ENCODE results near the gene TTLL4. TPM values are rescaled to one million over a fixed set of nuclear protein-coding genes. Genes with fewer than 3 reads are reported as not detected.

The TTLL4 gene
- polyA plus RNA-seq, 1 of the 3 experiments (the other 2 are of a cell fraction): 15.6 TPM

- Histone ChIP-seq H3K4me2 (no peak overlapping the region), H4K20me1 (ENCODE audit: insufficient read depth) (no peaks in the 10 kb centered on the region), H3K27ac (ENCODE audit: low read depth in 2 of 2, low read length in 1 of 2) (no peak overlapping the region), H3K36me3 (replicated peaks in 1 of 2; ENCODE audit: control insufficient read depth in 1 of 2, insufficient read depth in 2 of 2, low read length in 1 of 2) (peaks cover 30 to 60% of the 10 kb centered on the region in 2 experiments), H3F3A (replicated peaks; ENCODE audit: insufficient read depth) (no peaks in the 10 kb centered on the region), H3K9me3 (no peaks in the 10 kb centered on the region), H3K9me2 (no peaks in the 10 kb centered on the region), H3K79me2 (ENCODE audit: insufficient read depth) (no peaks in the 10 kb centered on the region), H3K4me3 (ENCODE audit: low read depth in 2 of 2, low read length in 1 of 2) (no peak overlapping the region), H3K4me1 (ENCODE audit: control insufficient read depth in 1 of 2, insufficient read depth in 2 of 2, low read depth in 1 of 2, low read length in 1 of 2) (no peaks in the 10 kb centered on the region), H2AFZ (ENCODE audit: low read depth) (no peak overlapping the region), H3K9ac (no peak overlapping the region), H3K27me3 (ENCODE audit: insufficient read depth) (no peaks in the 10 kb centered on the region)
- WGBS (ENCODE audit: low lambda C conversion rate): 94% methylated on average over 7 of the region's 7 CpGs
- TF ChIP-seq NFIC (IDR thresholded peaks at IDR 0.05; ENCODE audit: borderline replicate concordance): no peak
- no peak for TF ChIP-seq FOXJ3 (CRISPR knock-in tag; IDR thresholded peaks at IDR 0.05)
- TF ChIP-seq REST (IDR thresholded peaks at IDR 0.05; ENCODE audit: low read depth, low read length): no peak
- TF ChIP-seq TCF12 (IDR thresholded peaks at IDR 0.05): no peak
- no peak for TF ChIP-seq GABPA (IDR thresholded peaks at IDR 0.05; ENCODE audit: low read depth)
- TF ChIP-seq USF1 (IDR thresholded peaks at IDR 0.05; ENCODE audit: borderline replicate concordance, low read depth): no peak
- no peak for TF ChIP-seq NRF1 (IDR thresholded peaks at IDR 0.05; ENCODE audit: low read depth, low read length)
- no peak for TF ChIP-seq EP300 (IDR thresholded peaks at IDR 0.05; ENCODE audit: borderline replicate concordance in 1 of 2, low read depth in 1 of 2, low read length in 1 of 2)
- no peak for TF ChIP-seq POLR2AphosphoS5 (IDR thresholded peaks at IDR 0.05; ENCODE audit: low read depth, low read length)
- no peak for TF ChIP-seq ELF1 (IDR thresholded peaks at IDR 0.05)
- no peak for TF ChIP-seq RFX5 (IDR thresholded peaks at IDR 0.05; ENCODE audit: low read length)
- no peak for TF ChIP-seq RXRA (IDR thresholded peaks at IDR 0.05; ENCODE audit: borderline replicate concordance, low read depth)
- no peak for TF ChIP-seq GATA2 (CRISPR knock-in tag; IDR thresholded peaks at IDR 0.05)
- TF ChIP-seq MAX (IDR thresholded peaks at IDR 0.05; ENCODE audit: low read depth): no peak
- TF ChIP-seq CTCF (IDR thresholded peaks at IDR 0.05): no peak
- TF ChIP-seq USF2 (IDR thresholded peaks at IDR 0.05; ENCODE audit: borderline replicate concordance, low read depth, low read length): no peak
- no peak for TF ChIP-seq FOXM1 (IDR thresholded peaks at IDR 0.05; ENCODE audit: low read depth)
- DNase-seq: no peak
- CTCF ChIA-PET: no interaction called here
- POLR2A ChIA-PET: no interaction called here
Observed at GRCh38 chr2:218754781-218755180, 44.1 kb downstream of the TTLL4 start.

All from SK-N-SH (cell line).